ENCODE data around the gene TM7SF2.

The TM7SF2 gene

DNA sequence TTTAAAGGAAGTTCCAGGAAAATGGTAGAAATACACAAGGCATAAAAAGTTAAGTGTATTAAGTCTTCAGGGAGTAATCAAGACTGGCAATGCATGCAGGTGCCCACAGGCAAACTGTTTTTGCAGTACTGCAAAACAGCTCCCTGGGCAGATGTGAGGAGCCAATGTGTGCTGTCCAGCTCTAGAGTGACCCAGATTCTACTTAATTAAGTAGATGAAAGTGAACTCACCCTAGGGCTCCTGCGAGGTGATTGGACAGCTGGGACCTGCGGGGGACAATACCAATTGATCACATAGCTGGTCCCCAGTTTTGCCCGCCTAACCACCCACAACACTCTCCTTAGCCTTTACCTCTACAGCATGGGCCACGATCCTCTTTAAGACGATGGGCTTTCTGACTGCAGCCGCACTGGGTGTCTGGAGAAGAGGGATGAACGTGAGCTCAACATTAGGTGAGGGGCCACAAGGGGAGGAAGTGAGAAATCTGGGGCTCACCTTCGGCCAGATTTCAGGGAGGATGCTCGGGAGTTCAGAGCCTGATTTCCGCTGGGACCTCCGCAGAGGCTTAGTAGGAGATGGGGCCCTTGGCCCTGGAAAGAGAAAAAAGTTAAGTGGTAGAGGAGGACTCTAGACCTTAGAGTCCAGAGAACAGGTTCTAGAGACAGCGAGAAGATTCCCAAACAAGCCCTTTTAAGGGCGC is 28.4 kb upstream of the TM7SF2 start:
- DNase-seq (ENCODE audit: low read depth) = no peak
- peak overlapping the region; percentile 93 for H3K4me3 ChIP-seq (ENCODE audit: low read depth, low read length)
- TF ChIP-seq, protein P1, sequence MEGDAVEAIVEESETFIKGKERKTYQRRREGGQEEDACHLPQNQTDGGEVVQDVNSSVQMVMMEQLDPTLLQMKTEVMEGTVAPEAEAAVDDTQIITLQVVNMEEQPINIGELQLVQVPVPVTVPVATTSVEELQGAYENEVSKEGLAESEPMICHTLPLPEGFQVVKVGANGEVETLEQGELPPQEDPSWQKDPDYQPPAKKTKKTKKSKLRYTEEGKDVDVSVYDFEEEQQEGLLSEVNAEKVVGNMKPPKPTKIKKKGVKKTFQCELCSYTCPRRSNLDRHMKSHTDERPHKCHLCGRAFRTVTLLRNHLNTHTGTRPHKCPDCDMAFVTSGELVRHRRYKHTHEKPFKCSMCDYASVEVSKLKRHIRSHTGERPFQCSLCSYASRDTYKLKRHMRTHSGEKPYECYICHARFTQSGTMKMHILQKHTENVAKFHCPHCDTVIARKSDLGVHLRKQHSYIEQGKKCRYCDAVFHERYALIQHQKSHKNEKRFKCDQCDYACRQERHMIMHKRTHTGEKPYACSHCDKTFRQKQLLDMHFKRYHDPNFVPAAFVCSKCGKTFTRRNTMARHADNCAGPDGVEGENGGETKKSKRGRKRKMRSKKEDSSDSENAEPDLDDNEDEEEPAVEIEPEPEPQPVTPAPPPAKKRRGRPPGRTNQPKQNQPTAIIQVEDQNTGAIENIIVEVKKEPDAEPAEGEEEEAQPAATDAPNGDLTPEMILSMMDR (conservative IDR thresholded peaks at IDR 0.05; ENCODE audit: low read depth, low read length) = no peak

DNA sequence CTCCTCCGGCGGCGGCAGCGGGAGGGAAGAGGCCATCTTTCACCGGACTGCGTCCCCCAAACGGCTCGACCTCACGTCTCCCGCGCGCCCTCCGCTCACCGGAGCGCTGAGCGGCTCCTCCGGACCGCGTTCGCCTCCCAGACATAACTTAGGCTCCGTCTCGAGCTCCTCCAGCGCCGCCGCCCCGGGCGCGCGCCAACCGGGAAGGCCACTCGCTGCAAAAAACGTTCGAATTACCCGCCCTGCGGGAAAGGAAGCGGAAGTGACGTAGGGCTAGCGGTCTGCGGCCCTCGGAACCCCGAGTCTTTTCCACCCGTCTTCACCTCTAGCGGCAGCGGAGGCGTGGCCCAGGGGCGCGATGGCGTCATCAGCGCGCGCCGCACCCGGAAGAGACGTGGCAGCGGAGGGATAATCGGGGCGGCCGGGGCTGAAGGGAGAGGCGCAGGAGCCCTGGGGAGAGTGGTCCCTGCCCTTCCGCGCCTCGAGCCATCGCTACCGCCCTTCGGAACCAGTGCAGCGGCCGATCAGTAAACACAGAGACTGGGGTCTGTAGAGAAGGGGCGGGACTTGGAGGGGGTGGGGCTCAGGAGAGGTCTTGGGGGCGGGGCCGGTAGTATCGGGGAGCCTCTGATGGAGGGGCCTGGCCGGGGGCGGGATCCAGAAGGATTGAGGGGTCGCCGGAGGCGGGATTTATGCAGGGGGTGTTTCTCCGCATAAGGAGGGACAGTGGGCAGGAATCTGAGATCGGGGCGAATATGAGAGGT is 27.7 kb upstream of the TM7SF2 start, which contains the start of the genes CDCA5 and ZFPL1:
TSS of gene CDCA5 (minus strand) at position 207 of the 764 bp plus-strand sequence. CDS start at position 145, 62 bp downstream.
TSS of gene ZFPL1 (plus strand) at position 389 of the 764 bp plus-strand sequence. CDS start 477 bp downstream, outside the sequence.
- TF ChIP-seq, protein P1 (conservative IDR thresholded peaks at IDR 0.05; ENCODE audit: low read depth, low read length) = peak; percentile 22
- H3K4me3 ChIP-seq (ENCODE audit: low read depth, low read length) = peak within 1 kb of the TSS; percentile 93
- DNase-seq (ENCODE audit: low read depth) = peak; percentile 97

DNA sequence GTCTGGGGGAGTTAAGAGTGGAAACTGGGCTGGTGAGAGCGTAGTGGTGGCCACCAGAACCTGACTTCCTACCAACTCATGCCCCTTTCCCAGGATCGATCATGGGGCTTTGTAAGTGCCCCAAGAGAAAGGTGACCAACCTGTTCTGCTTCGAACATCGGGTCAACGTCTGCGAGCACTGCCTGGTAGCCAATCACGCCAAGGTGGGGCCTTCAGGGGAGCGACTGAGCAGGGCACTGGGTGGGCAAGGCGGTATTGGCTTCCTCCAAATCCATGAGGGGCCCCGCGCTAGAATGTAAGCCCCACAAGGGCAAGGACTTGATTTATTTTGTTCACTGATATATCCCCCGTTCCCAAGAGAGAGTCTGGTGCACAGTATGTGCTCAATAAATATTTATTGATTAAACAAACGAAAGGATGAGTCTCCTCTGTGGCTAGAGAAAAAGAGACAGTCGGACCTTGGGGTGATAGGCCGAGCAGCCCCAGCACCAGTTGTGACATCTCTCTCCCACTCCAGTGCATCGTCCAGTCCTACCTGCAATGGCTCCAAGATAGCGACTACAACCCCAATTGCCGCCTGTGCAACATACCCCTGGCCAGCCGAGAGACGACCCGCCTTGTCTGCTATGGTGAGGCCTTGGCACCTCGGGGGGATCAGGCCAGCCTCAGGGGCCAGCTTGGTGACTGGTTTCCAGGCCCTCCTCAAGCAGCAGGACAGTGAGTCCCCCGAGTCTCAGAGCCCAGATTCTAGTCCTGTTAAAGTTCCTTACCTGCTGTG is 26.9 kb upstream of the TM7SF2 start:
- DNase-seq (ENCODE audit: low read depth) = no peak
- TF ChIP-seq, protein P1 (conservative IDR thresholded peaks at IDR 0.05; ENCODE audit: low read depth, low read length) = no peak
- H3K4me3 ChIP-seq (ENCODE audit: low read depth, low read length) = peak overlapping the region; percentile 93

- no peak for DNase-seq (ENCODE audit: low read depth)
- no peak overlapping the region for H3K4me3 ChIP-seq (ENCODE audit: low read depth, low read length)
- TF ChIP-seq, protein P1 (conservative IDR thresholded peaks at IDR 0.05; ENCODE audit: low read depth, low read length) = no peak
These were observed 26.2 kb upstream of the TM7SF2 start for GRCh38 chr11:65085446-65085845.

DNA sequence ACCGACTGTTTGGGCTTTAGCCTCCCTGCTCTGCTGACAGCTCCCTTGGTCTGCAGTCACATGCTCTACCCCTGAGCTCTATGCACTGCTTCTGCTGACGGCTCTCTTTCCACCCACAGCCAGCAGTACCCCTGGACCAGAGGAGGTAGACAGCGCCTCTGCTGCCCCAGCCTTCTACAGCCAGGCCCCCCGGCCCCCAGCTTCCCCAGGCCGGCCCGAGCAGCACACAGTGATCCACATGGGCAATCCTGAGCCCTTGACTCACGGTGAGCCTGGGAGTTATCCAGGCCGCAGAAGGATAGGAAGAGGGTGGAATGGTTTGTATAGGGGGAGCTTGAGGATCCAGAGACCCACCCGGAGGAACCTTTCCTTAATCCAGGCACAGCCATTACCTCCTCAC is 24.9 kb upstream of the TM7SF2 start:
- no peak for DNase-seq (ENCODE audit: low read depth)
- TF ChIP-seq, protein P1 (conservative IDR thresholded peaks at IDR 0.05; ENCODE audit: low read depth, low read length) = no peak
- H3K4me3 ChIP-seq (ENCODE audit: low read depth, low read length) = no peak overlapping the region

- TF ChIP-seq, protein P1 (conservative IDR thresholded peaks at IDR 0.05; ENCODE audit: low read depth, low read length) = no peak
- DNase-seq (ENCODE audit: low read depth) = no peak
- no peak overlapping the region for H3K4me3 ChIP-seq (ENCODE audit: low read depth, low read length)
These were observed 24.5 kb upstream of the TM7SF2 start for GRCh38 chr11:65087216-65087615.
